ENCODE data around the gene QPCTL.
"Not testable (repeated sequence)": the region's sequence is repeated elsewhere in the genome, so short reads cannot be mapped to it uniquely, and the experiment has no call there.

The QPCTL gene

GRCh38 chr19:45717983-45718650 is 25.7 kb downstream of the QPCTL start:
- DNase-seq: no peak

GRCh38 chr19:45720065-45720464 is 27.6 kb downstream of the QPCTL start:
- not testable (repeated sequence) for DNase-seq

GRCh38 chr19:45728683-45729082 is 36.2 kb downstream of the QPCTL start:
- DNase-seq: not testable (repeated sequence)

- DNase-seq: no peak
Observed at GRCh38 chr19:45729800-45730290, 37.4 kb downstream of the QPCTL start.

- peak; percentile 93 for DNase-seq
Observed at GRCh38 chr19:45730368-45731288, 38.2 kb downstream of the QPCTL start, which contains the start of gene FBXO46. Gene FBXO46 (minus strand): TSS chr19:45730896. CDS start chr19:45713495, 17,401 bp downstream.

GRCh38 chr19:45733160-45733810 is 40.8 kb downstream of the QPCTL start, which contains the start of gene MEIOSIN:
Gene MEIOSIN (plus strand): TSS chr19:45733439. CDS start chr19:45735377, 1,938 bp downstream.
- no peak for DNase-seq

GRCh38 chr19:45739498-45740439 is 47.3 kb downstream of the QPCTL start:
- DNase-seq: no peak

GRCh38 chr19:45742969-45743368 is 50.5 kb downstream of the QPCTL start:
- no peak for DNase-seq

GRCh38 chr19:45745606-45746005 is 53.1 kb downstream of the QPCTL start:
- DNase-seq: no peak

- DNase-seq: no peak
Observed at GRCh38 chr19:45746866-45747265, 54.4 kb downstream of the QPCTL start.

- no peak for DNase-seq
Observed at GRCh38 chr19:45747513-45747912, 55.0 kb downstream of the QPCTL start.

- not testable (repeated sequence) for DNase-seq
Observed at GRCh38 chr19:45751483-45751882, 59.0 kb downstream of the QPCTL start.

- DNase-seq: no peak
Observed at GRCh38 chr19:45752639-45753038, 60.2 kb downstream of the QPCTL start.

- DNase-seq: no peak
Observed at GRCh38 chr19:45753548-45753947, 61.1 kb downstream of the QPCTL start.

All from CD4-positive, alpha-beta T cell treated with Interleukin-17A for 4 hours (primary cell).